Neuronal stem cell (in vitro differentiated cells): ENCODE data around the gene PAX2.

ENCODE experiments used
- DNase-seq: peaks from one replicate; pipeline ENCODE4 v3.0.0-alpha.2; 2013; ENCODE audit warnings: low spot score
- H2AFZ ChIP-seq: one replicate; pipeline ENCODE4 v1.6.1; 2013; ENCODE audit warnings: mild to moderate bottlenecking, low read length, inconsistent platforms
- H2AK5ac ChIP-seq: 2 replicates; pipeline ENCODE4 v1.6.1; 2013; ENCODE audit warnings: low read depth, mild to moderate bottlenecking, inconsistent platforms, low read length, moderate library complexity, mixed read lengths
- H2BK120ac ChIP-seq: 2 replicates; pipeline ENCODE4 v1.6.1; 2013; ENCODE audit warnings: low read depth, mild to moderate bottlenecking, inconsistent platforms, low read length, moderate library complexity, mixed read lengths
- H2BK12ac ChIP-seq: one replicate; pipeline ENCODE4 v1.6.1; 2013; ENCODE audit warnings: low read length, inconsistent platforms
- H2BK15ac ChIP-seq: 2 replicates; pipeline ENCODE4 v1.6.1; 2013; ENCODE audit warnings: mild to moderate bottlenecking, low read length, inconsistent platforms, mixed read lengths
- H2BK5ac ChIP-seq: one replicate; pipeline ENCODE4 v1.6.1; 2013; ENCODE audit warnings: inconsistent platforms, mild to moderate bottlenecking, low read length, moderate library complexity
- H3K14ac ChIP-seq: one replicate; pipeline ENCODE4 v1.6.1; 2013; ENCODE audit warnings: low read length, inconsistent platforms
- H3K18ac ChIP-seq: 2 replicates; pipeline ENCODE4 v1.6.1; 2013; ENCODE audit warnings: low read length, inconsistent platforms
- H3K23ac ChIP-seq: 2 replicates; pipeline ENCODE4 v1.6.1; 2013; ENCODE audit warnings: low read depth, mild to moderate bottlenecking, mixed read lengths, low read length, inconsistent platforms; ENCODE audit not compliant: poor library complexity
- H3K27ac ChIP-seq: replicated peaks from 3 replicates; pipeline ENCODE4 v1.5.1; 2013; ENCODE audit warnings: low read length, inconsistent platforms
- H3K27me3 ChIP-seq, 3 experiments: 2 replicates each; pipeline ENCODE4 v1.6.1; 2013; ENCODE audit warnings: low read length in 3 of 3, mild to moderate bottlenecking in 2 of 3, inconsistent platforms in 1 of 3, low read depth in 1 of 3, mixed read lengths in 1 of 3, moderate library complexity in 1 of 3; ENCODE audit not compliant: control insufficient read depth in 3 of 3, insufficient read depth in 3 of 3
- H3K36me3 ChIP-seq, 2 donors: replicated peaks in 1 of 2; 2 replicates each; pipeline ENCODE4 v1.6.1; 2013; ENCODE audit warnings: low read length in 2 of 2; ENCODE audit not compliant: control insufficient read depth in 2 of 2, insufficient read depth in 2 of 2
- H3K4ac ChIP-seq: 2 replicates; pipeline ENCODE4 v1.6.1; 2013; ENCODE audit warnings: inconsistent platforms, mild to moderate bottlenecking, low read length, moderate library complexity
- H3K4me1 ChIP-seq, 2 donors: 1 replicate in 1 of 2; 2 replicates in 1 of 2; pipeline ENCODE4 v1.6.1; 2013; ENCODE audit warnings: low read length in 2 of 2, low read depth in 1 of 2; ENCODE audit not compliant: control insufficient read depth in 2 of 2, insufficient read depth in 1 of 2
- H3K4me2 ChIP-seq: one replicate; pipeline ENCODE4 v1.6.1; 2013; ENCODE audit warnings: mild to moderate bottlenecking, low read length, inconsistent platforms; ENCODE audit not compliant: insufficient read depth, poor library complexity, severe bottlenecking
- H3K4me3 ChIP-seq, 2 donors: 2 replicates each; pipeline ENCODE4 v1.5.1; 2013; ENCODE audit warnings: low read length in 2 of 2, mild to moderate bottlenecking in 2 of 2, inconsistent platforms in 1 of 2, moderate library complexity in 1 of 2
- H3K79me1 ChIP-seq: one replicate; pipeline ENCODE4 v1.6.1; 2013; ENCODE audit warnings: low read depth, mild to moderate bottlenecking, inconsistent platforms, low read length, moderate library complexity
- H3K9ac ChIP-seq: one replicate; pipeline ENCODE4 v1.6.1; 2013; ENCODE audit warnings: mild to moderate bottlenecking, low read depth, low read length, inconsistent platforms; ENCODE audit not compliant: poor library complexity
- H3K9me3 ChIP-seq, 2 donors: replicated peaks in 1 of 2; 2 replicates each; pipeline versions ENCODE3 to v1.6.1; 2013; ENCODE audit warnings: low read length in 2 of 2, mild to moderate bottlenecking in 2 of 2, inconsistent platforms in 1 of 2, low read depth in 1 of 2, mixed read lengths in 1 of 2, moderate library complexity in 1 of 2; ENCODE audit not compliant: control insufficient read depth in 2 of 2, insufficient read depth in 1 of 2
- H4K8ac ChIP-seq: one replicate; pipeline ENCODE4 v1.6.1; 2013; ENCODE audit warnings: low read depth, mild to moderate bottlenecking, inconsistent platforms, low read length, moderate library complexity
- H4K91ac ChIP-seq: one replicate; pipeline ENCODE4 v1.6.1; 2013; ENCODE audit warnings: low read length, low read depth, mild to moderate bottlenecking, inconsistent platforms; ENCODE audit not compliant: poor library complexity
- WGBS, 2 donors: extraction: QIAGEN DNeasy Blood & Tissue Kit; methylation state at CpG; one replicate each; pipeline ENCODE4 v1.1.7; 2013; ENCODE audit warnings: missing lambda C conversion rate in 2 of 2, mixed read lengths in 1 of 2; ENCODE audit not compliant: insufficient read length in 2 of 2, insufficient replicate concordance in 1 of 2; ENCODE audit errors: extremely low coverage in 2 of 2; 5-methylcytosine and 5-hydroxymethylcytosine counted together

PAX2 gene

DNA sequence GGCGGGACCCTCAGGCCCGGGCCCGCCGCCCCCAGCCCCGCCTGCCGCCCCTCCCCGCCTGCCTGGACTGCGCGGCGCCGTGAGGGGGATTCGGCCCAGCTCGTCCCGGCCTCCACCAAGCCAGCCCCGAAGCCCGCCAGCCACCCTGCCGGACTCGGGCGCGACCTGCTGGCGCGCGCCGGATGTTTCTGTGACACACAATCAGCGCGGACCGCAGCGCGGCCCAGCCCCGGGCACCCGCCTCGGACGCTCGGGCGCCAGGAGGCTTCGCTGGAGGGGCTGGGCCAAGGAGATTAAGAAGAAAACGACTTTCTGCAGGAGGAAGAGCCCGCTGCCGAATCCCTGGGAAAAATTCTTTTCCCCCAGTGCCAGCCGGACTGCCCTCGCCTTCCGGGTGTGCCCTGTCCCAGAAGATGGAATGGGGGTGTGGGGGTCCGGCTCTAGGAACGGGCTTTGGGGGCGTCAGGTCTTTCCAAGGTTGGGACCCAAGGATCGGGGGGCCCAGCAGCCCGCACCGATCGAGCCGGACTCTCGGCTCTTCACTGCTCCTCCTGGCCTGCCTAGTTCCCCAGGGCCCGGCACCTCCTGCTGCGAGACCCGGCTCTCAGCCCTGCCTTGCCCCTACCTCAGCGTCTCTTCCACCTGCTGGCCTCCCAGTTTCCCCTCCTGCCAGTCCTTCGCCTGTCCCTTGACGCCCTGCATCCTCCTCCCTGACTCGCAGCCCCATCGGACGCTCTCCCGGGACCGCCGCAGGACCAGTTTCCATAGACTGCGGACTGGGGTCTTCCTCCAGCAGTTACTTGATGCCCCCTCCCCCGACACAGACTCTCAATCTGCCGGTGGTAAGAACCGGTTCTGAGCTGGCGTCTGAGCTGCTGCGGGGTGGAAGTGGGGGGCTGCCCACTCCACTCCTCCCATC, 82.7 kb downstream of the PAX2 start:
- H4K91ac ChIP-seq = no peak overlapping the region
- no peak overlapping the region for H3K27ac ChIP-seq
- no CpG with 5 or more reads among the region's 69 CpGs for WGBS, 2 donors
- H4K8ac ChIP-seq = no peak overlapping the region
- H3K4me1 ChIP-seq = peaks cover 9 to 11% of the 10 kb centered on the region in 2 donors
- H2AK5ac ChIP-seq = no peak overlapping the region
- peak overlapping the region; percentile 70 for H3K9ac ChIP-seq
- H3K27me3 ChIP-seq = peaks cover 38 to 99% (median 98%) of the 10 kb centered on the region in 3 experiments
- H2BK15ac ChIP-seq = peak overlapping the region; percentile 46
- H2BK120ac ChIP-seq = no peak overlapping the region
- peak overlapping the region in 1 of 2 donors; percentile 9 for H3K4me3 ChIP-seq
- H3K79me1 ChIP-seq = no peaks in the 10 kb centered on the region
- H3K18ac ChIP-seq = peak overlapping the region; percentile 78
- no peak overlapping the region for H2BK5ac ChIP-seq
- DNase-seq = peak; percentile 62
- H3K4ac ChIP-seq = no peak overlapping the region
- no peak overlapping the region for H3K23ac ChIP-seq
- no peaks in the 10 kb centered on the region for H3K36me3 ChIP-seq
- peaks cover 0 to 2% of the 10 kb centered on the region in 2 donors for H3K9me3 ChIP-seq
- H2AFZ ChIP-seq = peak overlapping the region; percentile 80
- peak overlapping the region; percentile 67 for H3K4me2 ChIP-seq
- H2BK12ac ChIP-seq = peak overlapping the region; percentile 92
- H3K14ac ChIP-seq = no peak overlapping the region

DNA sequence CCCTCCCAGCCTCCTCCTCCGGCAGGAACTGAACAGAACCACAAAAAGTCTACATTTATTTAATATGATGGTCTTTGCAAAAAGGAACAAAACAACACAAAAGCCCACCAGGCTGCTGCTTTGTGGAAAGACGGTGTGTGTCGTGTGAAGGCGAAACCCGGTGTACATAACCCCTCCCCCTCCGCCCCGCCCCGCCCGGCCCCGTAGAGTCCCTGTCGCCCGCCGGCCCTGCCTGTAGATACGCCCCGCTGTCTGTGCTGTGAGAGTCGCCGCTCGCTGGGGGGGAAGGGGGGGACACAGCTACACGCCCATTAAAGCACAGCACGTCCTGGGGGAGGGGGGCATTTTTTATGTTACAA, 83.3 kb downstream of the PAX2 start:
- peaks cover 0 to 2% of the 10 kb centered on the region in 2 donors for H3K9me3 ChIP-seq
- H3K9ac ChIP-seq = no peak overlapping the region
- H4K8ac ChIP-seq = no peak overlapping the region
- H3K4ac ChIP-seq = no peak overlapping the region
- whole genome bisulfite sequencing, 2 donors = no CpG with 5 or more reads among the region's 20 CpGs
- H4K91ac ChIP-seq = no peak overlapping the region
- H2AFZ ChIP-seq = peak overlapping the region; percentile 80
- no peak overlapping the region for H3K14ac ChIP-seq
- H3K27me3 ChIP-seq = peaks cover 37 to 99% (median 95%) of the 10 kb centered on the region in 3 experiments
- H3K4me3 ChIP-seq = no peak overlapping the region
- H3K79me1 ChIP-seq = no peaks in the 10 kb centered on the region
- no peaks in the 10 kb centered on the region for H3K36me3 ChIP-seq
- no peak overlapping the region for H2BK120ac ChIP-seq
- no peak overlapping the region for H3K23ac ChIP-seq
- H2AK5ac ChIP-seq = no peak overlapping the region
- no peak overlapping the region for H3K18ac ChIP-seq
- peak overlapping the region; percentile 67 for H3K4me2 ChIP-seq
- peaks cover 9 to 11% of the 10 kb centered on the region in 2 donors for H3K4me1 ChIP-seq
- H2BK5ac ChIP-seq = no peak overlapping the region
- no peak overlapping the region for H2BK15ac ChIP-seq
- no peak overlapping the region for H3K27ac ChIP-seq
- no peak for DNase-seq
- no peak overlapping the region for H2BK12ac ChIP-seq

GRCh38 chr10:100829097-100829870, 83.9 kb downstream of the PAX2 start:
- no CpG with 5 or more reads among the region's 58 CpGs for WGBS, 2 donors
- H3K4ac ChIP-seq = no peak overlapping the region
- no peak overlapping the region for H2BK15ac ChIP-seq
- H2BK12ac ChIP-seq = no peak overlapping the region
- H3K14ac ChIP-seq = no peak overlapping the region
- H4K8ac ChIP-seq = no peak overlapping the region
- H3K23ac ChIP-seq = no peak overlapping the region
- no peak for DNase-seq
- no peak overlapping the region for H2AK5ac ChIP-seq
- H3K9me3 ChIP-seq = peaks cover 0 to 2% of the 10 kb centered on the region in 2 donors
- no peak overlapping the region for H3K4me3 ChIP-seq
- no peak overlapping the region for H3K27ac ChIP-seq
- H3K9ac ChIP-seq = no peak overlapping the region
- no peak overlapping the region for H3K4me2 ChIP-seq
- no peak overlapping the region for H4K91ac ChIP-seq
- H2BK5ac ChIP-seq = no peak overlapping the region
- peaks cover 36 to 99% (median 92%) of the 10 kb centered on the region in 3 experiments for H3K27me3 ChIP-seq
- peak overlapping the region; percentile 80 for H2AFZ ChIP-seq
- H3K4me1 ChIP-seq = peaks cover 9 to 11% of the 10 kb centered on the region in 2 donors
- no peaks in the 10 kb centered on the region for H3K36me3 ChIP-seq
- H3K18ac ChIP-seq = peak overlapping the region; percentile 70
- H2BK120ac ChIP-seq = no peak overlapping the region
- H3K79me1 ChIP-seq = no peaks in the 10 kb centered on the region
